HEK293T (cell line): ENCODE results near the gene SLC37A1.

Experiments
- ARNT ChIP-seq: fragments of 450-650 bp; IDR thresholded peaks from 2 replicates; pipeline ENCODE4 v1.6.1; 2017; ENCODE audit warnings: mild to moderate bottlenecking
- ELF4 ChIP-seq: fragments of 450-650 bp; IDR thresholded peaks from 2 replicates; pipeline ENCODE4 v1.6.1; 2017; ENCODE audit warnings: antibody characterized with exemption
- FOXA1 ChIP-seq: fragments of 450-650 bp; IDR thresholded peaks from 2 replicates; pipeline ENCODE4 v1.6.1; 2016; ENCODE audit warnings: mild to moderate bottlenecking
- FOXK2 ChIP-seq: fragments of 450-650 bp; IDR thresholded peaks from 2 replicates; pipeline ENCODE4 v1.6.1; 2016; ENCODE audit warnings: mild to moderate bottlenecking
- L3MBTL2 ChIP-seq: fragments of 450-650 bp; conservative IDR thresholded peaks from 2 replicates; pipeline ENCODE4 v1.6.1; 2016; ENCODE audit warnings: mild to moderate bottlenecking
- SP1 ChIP-seq: fragments of 450-650 bp; IDR thresholded peaks from 2 replicates; pipeline ENCODE4 v1.6.1; 2017
- TARDBP ChIP-seq: fragments of 450-650 bp; IDR thresholded peaks from 2 replicates; pipeline ENCODE4 v1.6.1; 2016
- ZNF384 ChIP-seq: fragments of 450-650 bp; IDR thresholded peaks from 2 replicates; pipeline ENCODE4 v1.6.1; 2016
- TF ChIP-seq, protein P1 (sequence below): fragments of 450-650 bp; IDR thresholded peaks from 2 replicates; pipeline ENCODE4 v1.6.1; 2016

DNA sequence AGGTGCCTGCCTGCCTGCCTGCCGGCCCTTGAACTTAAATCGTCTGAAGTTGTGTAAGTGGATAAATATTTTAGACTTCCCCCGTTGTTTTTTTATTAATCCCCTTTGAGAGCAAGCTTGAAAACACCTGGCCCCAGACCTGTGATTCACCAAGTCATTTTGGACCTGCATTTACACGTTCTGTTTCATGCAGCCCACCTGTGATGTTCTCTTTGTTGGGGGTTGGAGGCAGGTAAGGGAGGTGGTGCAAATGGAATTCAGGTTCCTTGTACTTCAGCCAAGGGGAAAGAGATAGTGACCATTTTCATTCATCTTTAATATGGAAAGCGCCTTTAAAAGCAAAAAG is 1.2 kb downstream of the SLC37A1 start:
- TF ChIP-seq ZNF384 (no peak), FOXA1 (no peak), TARDBP (no peak), ARNT (no peak), L3MBTL2 (no peak), FOXK2 (no peak), SP1 (no peak), ELF4 (no peak)
- TF ChIP-seq, protein P1, sequence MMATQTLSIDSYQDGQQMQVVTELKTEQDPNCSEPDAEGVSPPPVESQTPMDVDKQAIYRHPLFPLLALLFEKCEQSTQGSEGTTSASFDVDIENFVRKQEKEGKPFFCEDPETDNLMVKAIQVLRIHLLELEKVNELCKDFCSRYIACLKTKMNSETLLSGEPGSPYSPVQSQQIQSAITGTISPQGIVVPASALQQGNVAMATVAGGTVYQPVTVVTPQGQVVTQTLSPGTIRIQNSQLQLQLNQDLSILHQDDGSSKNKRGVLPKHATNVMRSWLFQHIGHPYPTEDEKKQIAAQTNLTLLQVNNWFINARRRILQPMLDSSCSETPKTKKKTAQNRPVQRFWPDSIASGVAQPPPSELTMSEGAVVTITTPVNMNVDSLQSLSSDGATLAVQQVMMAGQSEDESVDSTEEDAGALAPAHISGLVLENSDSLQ: no peak
